ENCODE measurements around the gene GRK3.

The GRK3 gene

GRCh38 chr22:25638638-25639037 lies 74.2 kb downstream of the GRK3 start:
- ChIA-PET POLR2A (no interaction called here), CTCF (no interaction called here)
- no peak for DNase-seq (ENCODE audit: extremely low spot score)
- no peak for TF ChIP-seq NFRKB (IDR thresholded peaks at IDR 0.05)
- no peak for TF ChIP-seq TARDBP (IDR thresholded peaks at IDR 0.05)
- no peak for TF ChIP-seq ZNF384 (IDR thresholded peaks at IDR 0.05)
- no peak for TF ChIP-seq L3MBTL2 (conservative IDR thresholded peaks at IDR 0.05)
- TF ChIP-seq FOXM1 (IDR thresholded peaks at IDR 0.05; ENCODE audit: borderline replicate concordance) = no peak
- no peak for TF ChIP-seq FOXK2 (IDR thresholded peaks at IDR 0.05)
- TF ChIP-seq LEF1 (IDR thresholded peaks at IDR 0.05; ENCODE audit: borderline replicate concordance) = no peak
- no peak for TF ChIP-seq FOXA1 (IDR thresholded peaks at IDR 0.05)
- TF ChIP-seq ELF4 (IDR thresholded peaks at IDR 0.05) = no peak
- TF ChIP-seq CTBP1 (IDR thresholded peaks at IDR 0.05; ENCODE audit: borderline replicate concordance) = no peak
- no peak for TF ChIP-seq SP1 (IDR thresholded peaks at IDR 0.05)

DNA sequence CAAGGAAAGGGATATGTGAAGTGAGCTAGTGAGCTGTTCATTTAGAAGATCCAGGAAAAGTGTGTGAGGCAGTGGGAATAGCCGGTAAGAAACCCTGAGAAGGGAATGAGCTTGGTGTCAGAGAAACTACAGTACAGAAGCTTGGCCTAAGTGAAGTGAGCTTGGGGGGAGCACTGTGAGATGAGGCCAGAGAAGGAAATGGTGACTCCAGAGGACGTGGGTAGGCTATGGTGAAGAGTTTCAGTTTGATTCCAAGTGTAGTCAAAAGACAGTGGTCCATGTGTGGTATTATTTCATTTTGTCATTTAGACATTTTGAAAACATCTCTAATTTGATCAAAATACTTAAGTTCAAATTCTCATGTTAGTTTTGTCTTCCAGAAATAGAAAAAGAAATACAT lies 77.2 kb downstream of the GRK3 start:
- ChIA-PET POLR2A (no interaction called here), CTCF (no interaction called here)
- TF ChIP-seq FOXM1 (IDR thresholded peaks at IDR 0.05; ENCODE audit: borderline replicate concordance) = no peak
- no peak for TF ChIP-seq HDGF (IDR thresholded peaks at IDR 0.05; ENCODE audit: borderline replicate concordance)
- no peak for TF ChIP-seq ZNF384 (IDR thresholded peaks at IDR 0.05)
- TF ChIP-seq TARDBP (IDR thresholded peaks at IDR 0.05) = no peak
- TF ChIP-seq SP1 (IDR thresholded peaks at IDR 0.05) = no peak
- TF ChIP-seq L3MBTL2 (conservative IDR thresholded peaks at IDR 0.05) = no peak
- TF ChIP-seq ARNT (IDR thresholded peaks at IDR 0.05) = no peak
- DNase-seq (ENCODE audit: extremely low spot score) = no peak

DNA sequence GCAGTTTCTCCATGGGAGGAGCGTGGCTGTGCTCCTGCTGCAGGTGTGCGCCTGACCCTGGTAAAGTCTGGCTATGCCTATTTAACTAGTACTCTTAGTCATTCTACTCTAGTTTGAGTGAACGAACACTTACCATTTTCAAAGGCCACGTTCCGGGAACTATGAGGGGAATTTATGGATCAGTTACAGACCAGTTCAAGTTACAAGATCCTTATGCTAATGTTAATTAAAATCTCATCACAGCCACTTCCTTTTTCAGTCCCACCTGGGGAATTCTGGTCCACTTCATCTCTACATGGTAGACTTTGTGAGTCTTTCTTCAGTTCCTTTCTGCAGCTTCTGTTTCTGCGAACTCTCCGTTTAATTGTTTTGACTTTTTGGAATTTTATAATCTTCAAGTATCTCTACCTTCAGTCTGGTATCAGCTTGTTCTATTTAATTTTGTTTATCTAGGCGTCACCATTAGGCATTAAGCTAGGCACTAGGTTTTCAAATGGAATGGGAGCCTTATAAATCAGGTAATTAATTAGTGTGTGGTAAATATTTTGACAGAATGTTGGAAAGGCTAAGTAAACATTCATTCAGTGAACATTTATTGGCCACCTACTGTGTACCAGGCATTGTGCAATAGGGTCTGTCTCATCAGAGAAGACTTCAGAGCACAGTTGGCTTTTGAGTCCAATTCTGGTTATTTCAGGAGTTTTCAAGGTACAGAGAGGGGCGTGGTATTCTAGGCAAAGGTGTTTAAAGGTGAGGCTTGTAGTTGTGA lies 78.9 kb downstream of the GRK3 start:
- ChIA-PET CTCF (no interaction called here), POLR2A (no interaction called here)
- no peak for DNase-seq (ENCODE audit: extremely low spot score)
- TF ChIP-seq L3MBTL2 (conservative IDR thresholded peaks at IDR 0.05) = no peak
- no peak for TF ChIP-seq HDGF (IDR thresholded peaks at IDR 0.05; ENCODE audit: borderline replicate concordance)
- TF ChIP-seq SP1 (IDR thresholded peaks at IDR 0.05) = no peak
- no peak for TF ChIP-seq BHLHE40 (IDR thresholded peaks at IDR 0.05; ENCODE audit: borderline replicate concordance)
- no peak for TF ChIP-seq FOXM1 (IDR thresholded peaks at IDR 0.05; ENCODE audit: borderline replicate concordance)
- no peak for TF ChIP-seq ZNF384 (IDR thresholded peaks at IDR 0.05)
- TF ChIP-seq PKNOX1 (IDR thresholded peaks at IDR 0.05) = peak; percentile 64; the same call in 1 of the 2 replicates

GRCh38 chr22:25644122-25644521 lies 79.6 kb downstream of the GRK3 start:
- POLR2A ChIA-PET = no interaction called here
- DNase-seq (ENCODE audit: extremely low spot score) = no peak
- no peak for TF ChIP-seq PKNOX1 (IDR thresholded peaks at IDR 0.05)
- no peak for TF ChIP-seq L3MBTL2 (conservative IDR thresholded peaks at IDR 0.05)
- no peak for TF ChIP-seq ZNF384 (IDR thresholded peaks at IDR 0.05)
- no peak for TF ChIP-seq HDGF (IDR thresholded peaks at IDR 0.05; ENCODE audit: borderline replicate concordance)
- no peak for TF ChIP-seq LEF1 (IDR thresholded peaks at IDR 0.05; ENCODE audit: borderline replicate concordance)
- no peak for TF ChIP-seq NFRKB (IDR thresholded peaks at IDR 0.05)
- TF ChIP-seq ELF4 (IDR thresholded peaks at IDR 0.05) = no peak
- no peak for TF ChIP-seq TARDBP (IDR thresholded peaks at IDR 0.05)
- no peak for TF ChIP-seq FOXA1 (IDR thresholded peaks at IDR 0.05)
- no peak for TF ChIP-seq FOXM1 (IDR thresholded peaks at IDR 0.05; ENCODE audit: borderline replicate concordance)
- TF ChIP-seq CTBP1 (IDR thresholded peaks at IDR 0.05; ENCODE audit: borderline replicate concordance) = no peak
- TF ChIP-seq BHLHE40 (IDR thresholded peaks at IDR 0.05; ENCODE audit: borderline replicate concordance) = no peak
- TF ChIP-seq FOXK2 (IDR thresholded peaks at IDR 0.05) = no peak
- TF ChIP-seq SP1 (IDR thresholded peaks at IDR 0.05) = no peak
- CTCF ChIA-PET = no interaction called here

- no peak for DNase-seq (ENCODE audit: extremely low spot score)
- TF ChIP-seq FOXK2 (IDR thresholded peaks at IDR 0.05) (no peak), ARNT (IDR thresholded peaks at IDR 0.05) (no peak), CTBP1 (IDR thresholded peaks at IDR 0.05; ENCODE audit: borderline replicate concordance) (no peak), FOXA1 (IDR thresholded peaks at IDR 0.05) (no peak), BHLHE40 (IDR thresholded peaks at IDR 0.05; ENCODE audit: borderline replicate concordance) (no peak), L3MBTL2 (conservative IDR thresholded peaks at IDR 0.05) (no peak), SP1 (IDR thresholded peaks at IDR 0.05) (no peak), ELF4 (IDR thresholded peaks at IDR 0.05) (no peak), LEF1 (IDR thresholded peaks at IDR 0.05; ENCODE audit: borderline replicate concordance) (no peak), HDGF (IDR thresholded peaks at IDR 0.05; ENCODE audit: borderline replicate concordance) (no peak), TARDBP (IDR thresholded peaks at IDR 0.05) (no peak), SUZ12 (IDR thresholded peaks at IDR 0.05) (no peak), NFRKB (IDR thresholded peaks at IDR 0.05) (no peak), FOXM1 (IDR thresholded peaks at IDR 0.05; ENCODE audit: borderline replicate concordance) (no peak), ZNF384 (IDR thresholded peaks at IDR 0.05) (no peak), PKNOX1 (IDR thresholded peaks at IDR 0.05) (no peak)
- CTCF ChIA-PET = no interaction called here
- POLR2A ChIA-PET = no interaction called here
Observed at GRCh38 chr22:25645266-25645665, 80.8 kb downstream of the GRK3 start.

- ChIA-PET POLR2A (no interaction called here), CTCF (no interaction called here)
- no peak for DNase-seq (ENCODE audit: extremely low spot score)
- TF ChIP-seq L3MBTL2 (conservative IDR thresholded peaks at IDR 0.05) = no peak
Observed at GRCh38 chr22:25645964-25646363, 81.5 kb downstream of the GRK3 start.
